Activated naive CD4-positive, alpha-beta T cell treated with anti-CD3 and anti-CD28 coated beads, Interleukin-2, amount 10 ng/mL, durations not matched to agents 7 days and 5 days (primary cell): ENCODE measurements around the gene TKTL2.
"Not testable (repeated sequence)": the region's sequence is repeated elsewhere in the genome, so short reads cannot be mapped to it uniquely, and the experiment has no call there.

Source experiments
- CTCF ChIA-PET: fragments of 350-600 bp; sonication (Branson Sonifier 250); formaldehyde crosslinking; loops from one replicate; lab custom pipeline; 2021; ENCODE audit warnings: antibody characterized with exemption; lab: Charles Lee
- DNase-seq: peaks from one replicate; pipeline ENCODE4 v3.0.0-alpha.2; 2020
- H3K27ac Mint-ChIP-seq: one replicate; pipeline ENCODE4 v1.8.0; 2021; ENCODE audit warnings: mild to moderate bottlenecking, moderate library complexity, mixed read lengths
- H3K27me3 Mint-ChIP-seq: one replicate; pipeline ENCODE4 v1.8.0; 2021; ENCODE audit warnings: mild to moderate bottlenecking, mixed read lengths
- H3K36me3 Mint-ChIP-seq: one replicate; pipeline ENCODE4 v1.8.0; 2021; ENCODE audit warnings: mixed read lengths
- H3K4me1 Mint-ChIP-seq: one replicate; pipeline ENCODE4 v1.8.0; 2021; ENCODE audit warnings: mixed read lengths
- H3K4me3 Mint-ChIP-seq: one replicate; pipeline ENCODE4 v1.8.0; 2021; ENCODE audit warnings: mild to moderate bottlenecking, moderate library complexity, mixed read lengths
- H3K9me3 Mint-ChIP-seq: one replicate; pipeline ENCODE4 v1.8.0; 2021; ENCODE audit warnings: mixed read lengths

Gene TKTL2

GRCh38 chr4:163476761-163477438 is 3.3 kb upstream of the TKTL2 start:
- Mint-ChIP-seq H3K27me3 (no peaks in the 10 kb centered on the region), H3K36me3 (no peaks in the 10 kb centered on the region), H3K4me1 (no peaks in the 10 kb centered on the region), H3K27ac (no peak overlapping the region), H3K4me3 (no peak overlapping the region), H3K9me3 (no peaks in the 10 kb centered on the region)
- DNase-seq = no peak
- CTCF ChIA-PET = no interaction called here

- H3K9me3 Mint-ChIP-seq = no peaks in the 10 kb centered on the region
- no peak for DNase-seq
- no peaks in the 10 kb centered on the region for H3K4me1 Mint-ChIP-seq
- H3K27ac Mint-ChIP-seq = no peak overlapping the region
- no peak overlapping the region for H3K4me3 Mint-ChIP-seq
- H3K36me3 Mint-ChIP-seq = no peaks in the 10 kb centered on the region
- no peaks in the 10 kb centered on the region for H3K27me3 Mint-ChIP-seq
- CTCF ChIA-PET = no interaction called here
Observed at GRCh38 chr4:163474027-163474426, 473 bp upstream of the TKTL2 start.

DNA sequence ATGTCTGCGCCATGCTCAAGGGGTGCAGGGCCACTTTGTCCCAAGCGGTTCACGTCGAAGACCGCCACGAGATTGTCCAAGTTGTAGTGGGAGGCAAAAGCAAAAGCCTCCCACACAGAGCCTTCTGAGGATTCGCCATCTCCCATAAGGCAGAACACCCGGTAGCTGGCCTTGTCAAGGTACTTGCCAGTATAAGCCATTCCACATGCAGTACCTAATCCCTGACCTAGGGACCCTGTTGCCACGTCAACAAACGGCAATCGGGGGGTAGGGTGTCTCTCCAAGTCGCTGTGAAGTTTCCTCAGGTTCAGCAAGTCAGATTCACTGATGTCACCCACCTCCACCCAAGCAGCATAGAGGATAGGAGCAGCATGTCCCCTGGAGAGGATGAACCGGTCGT is 424 bp downstream of the TKTL2 start:
- Mint-ChIP-seq H3K4me1 (no peaks in the 10 kb centered on the region), H3K27me3 (no peaks in the 10 kb centered on the region), H3K4me3 (no peak overlapping the region), H3K36me3 (no peaks in the 10 kb centered on the region), H3K27ac (no peak overlapping the region), H3K9me3 (no peaks in the 10 kb centered on the region)
- DNase-seq = no peak
- CTCF ChIA-PET = no interaction called here

DNA sequence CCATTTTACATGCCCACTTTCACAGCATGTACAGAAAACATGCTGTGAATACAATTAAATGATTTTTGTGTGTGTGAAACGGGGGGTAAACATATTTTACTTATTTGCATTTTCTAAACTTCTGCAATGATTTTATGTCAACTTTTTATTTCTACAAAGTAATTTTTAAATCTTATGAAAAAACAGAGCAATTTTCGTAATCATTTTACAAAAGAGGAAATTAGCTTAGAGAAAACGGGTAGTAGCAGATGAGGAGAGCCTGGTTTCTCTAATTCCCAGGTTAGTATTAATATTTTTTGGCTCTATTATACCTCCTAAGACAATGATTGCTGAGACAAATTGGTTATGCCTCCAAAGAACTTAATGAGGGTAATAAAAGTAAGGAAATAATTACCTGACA is 3.2 kb downstream of the TKTL2 start:
- Mint-ChIP-seq H3K27ac (no peak overlapping the region), H3K36me3 (no peaks in the 10 kb centered on the region), H3K27me3 (no peaks in the 10 kb centered on the region), H3K4me3 (no peak overlapping the region), H3K4me1 (no peaks in the 10 kb centered on the region), H3K9me3 (no peaks in the 10 kb centered on the region)
- CTCF ChIA-PET = interaction anchor here (0.5 kb wide), 1 partner anchor 80 kb away, joined by 3 read pairs; no protein-coding TSS in a partner anchor
- no peak for DNase-seq

- Mint-ChIP-seq H3K4me3 (no peak overlapping the region), H3K27ac (no peak overlapping the region), H3K9me3 (no peaks in the 10 kb centered on the region), H3K36me3 (no peaks in the 10 kb centered on the region), H3K4me1 (no peaks in the 10 kb centered on the region), H3K27me3 (peaks cover 4% of the 10 kb centered on the region)
- CTCF ChIA-PET = interaction anchor here (1.0 kb wide), 1 partner anchor 18 kb away, joined by 3 read pairs; no protein-coding TSS in a partner anchor
- DNase-seq = no peak
Observed at GRCh38 chr4:163467082-163467770, 6.3 kb downstream of the TKTL2 start.

- no peak overlapping the region for H3K4me3 Mint-ChIP-seq
- no peak for DNase-seq
- no peak overlapping the region for H3K27ac Mint-ChIP-seq
- no peaks in the 10 kb centered on the region for H3K9me3 Mint-ChIP-seq
- H3K36me3 Mint-ChIP-seq = no peaks in the 10 kb centered on the region
- CTCF ChIA-PET = no interaction called here
- no peaks in the 10 kb centered on the region for H3K4me1 Mint-ChIP-seq
- peaks cover 5% of the 10 kb centered on the region for H3K27me3 Mint-ChIP-seq
Observed at GRCh38 chr4:163462556-163462955, 11.0 kb downstream of the TKTL2 start.

DNA sequence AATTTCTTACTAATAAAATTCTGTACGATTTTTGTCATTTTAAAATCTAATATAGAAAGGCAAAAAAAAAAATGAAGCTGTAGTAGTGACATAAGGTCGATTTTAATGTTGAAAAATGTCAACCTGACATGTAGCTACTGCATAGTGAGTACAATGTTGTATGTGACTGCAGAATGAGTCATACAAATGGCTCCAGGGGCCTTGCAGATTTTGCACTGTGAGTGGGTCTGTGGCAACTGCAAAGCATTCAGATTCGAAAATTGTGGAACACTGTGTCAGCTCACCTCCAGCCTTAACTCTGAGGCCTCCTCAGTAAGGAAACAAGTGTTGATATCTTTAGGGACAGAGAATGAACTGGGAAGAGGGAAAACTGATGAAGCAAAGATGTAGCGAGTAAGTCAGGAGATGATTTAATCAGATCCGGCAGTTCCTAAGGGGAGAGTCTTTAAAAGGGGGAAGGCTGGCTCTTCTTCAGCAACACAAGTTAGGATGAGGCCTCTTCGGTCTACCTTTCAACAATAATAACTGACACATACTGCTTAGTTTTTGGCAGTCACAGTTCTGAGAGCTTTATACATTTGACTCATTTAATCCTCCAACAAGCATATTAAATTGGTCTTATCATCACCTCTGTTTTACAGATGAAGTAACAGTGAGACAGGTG is 24.9 kb downstream of the TKTL2 start:
- Mint-ChIP-seq H3K27ac (no peak overlapping the region), H3K36me3 (no peaks in the 10 kb centered on the region), H3K4me1 (no peaks in the 10 kb centered on the region), H3K27me3 (peaks cover 4% of the 10 kb centered on the region), H3K9me3 (no peaks in the 10 kb centered on the region), H3K4me3 (no peak overlapping the region)
- CTCF ChIA-PET = no interaction called here
- no peak for DNase-seq

GRCh38 chr4:163447481-163447880 is 26.1 kb downstream of the TKTL2 start:
- Mint-ChIP-seq H3K36me3 (no peaks in the 10 kb centered on the region), H3K4me3 (no peak overlapping the region), H3K27ac (no peak overlapping the region), H3K4me1 (no peaks in the 10 kb centered on the region), H3K9me3 (no peaks in the 10 kb centered on the region), H3K27me3 (peaks cover 5% of the 10 kb centered on the region)
- no peak for DNase-seq
- CTCF ChIA-PET = no interaction called here

- H3K27ac Mint-ChIP-seq, DNase-seq, CTCF ChIA-PET, H3K9me3 Mint-ChIP-seq, H3K4me1 Mint-ChIP-seq, H3K4me3 Mint-ChIP-seq, H3K27me3 Mint-ChIP-seq, H3K36me3 Mint-ChIP-seq: not testable (repeated sequence)
Observed at GRCh38 chr4:163447023-163447422, 26.5 kb downstream of the TKTL2 start.

DNA sequence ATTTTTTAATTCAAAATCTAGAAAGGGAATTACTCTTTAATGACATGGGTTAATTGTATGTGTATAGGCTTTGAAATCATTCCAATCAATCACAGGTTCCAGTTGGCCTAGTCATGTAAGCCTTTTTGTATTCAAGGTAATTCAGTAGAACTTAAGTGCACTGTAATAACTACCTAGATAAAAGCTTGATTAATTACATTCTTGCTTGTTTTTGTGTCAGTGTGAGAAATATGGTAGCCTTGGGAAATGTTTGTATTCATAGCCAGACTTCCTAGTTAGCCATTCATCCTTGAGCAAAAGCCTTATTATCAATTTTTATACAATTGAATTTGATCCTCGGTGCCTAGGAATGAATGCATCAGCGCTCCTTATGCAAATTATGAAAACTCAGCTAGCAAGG is 33.5 kb downstream of the TKTL2 start:
- CTCF ChIA-PET = interaction anchor here (0.8 to 0.9 kb wide), 2 partner anchors 110 to 116 kb away, joined by 3 read pairs; no protein-coding TSS in a partner anchor
- H3K4me1 Mint-ChIP-seq = no peaks in the 10 kb centered on the region

More for the DNA sequence above, 33.5 kb downstream of the TKTL2 start:
- no peaks in the 10 kb centered on the region for H3K36me3 Mint-ChIP-seq
- no peak overlapping the region for H3K4me3 Mint-ChIP-seq
- no peaks in the 10 kb centered on the region for H3K9me3 Mint-ChIP-seq
- DNase-seq = no peak
- H3K27me3 Mint-ChIP-seq = peaks cover 3% of the 10 kb centered on the region
- H3K27ac Mint-ChIP-seq = no peak overlapping the region
